GM13977 (cell line): ENCODE data around the gene FHIT.

Experiments
- DNase-seq: peaks from one replicate; pipeline ENCODE4 v3.0.0; 2012; ENCODE audit warnings: low spot score
- CTCF ChIP-seq: IDR thresholded peaks from 2 replicates; pipeline ENCODE4 v1.5.1; 2012; ENCODE audit warnings: mild to moderate bottlenecking, control low read depth; ENCODE audit not compliant: insufficient read depth; ENCODE audit errors: extremely low read depth, missing control alignments
- in situ Hi-C: fragments of 300-500 bp; cut with MboI; formaldehyde crosslinking; loops from one replicate; pipeline ENCODE4 v1.12.0; 2022; ENCODE audit warnings: low sequenced_read_pairs, low pct_unique_long_range_greater_than_20kb, mixed read lengths, inconsistent platforms; ENCODE audit not compliant: unreplicated experiment

FHIT gene

GRCh38 chr3:60973321-60973720, 277.9 kb downstream of the FHIT start:
- DNase-seq = no peak
- TF ChIP-seq CTCF = no peak
- in situ Hi-C loops = no loop called here

DNA sequence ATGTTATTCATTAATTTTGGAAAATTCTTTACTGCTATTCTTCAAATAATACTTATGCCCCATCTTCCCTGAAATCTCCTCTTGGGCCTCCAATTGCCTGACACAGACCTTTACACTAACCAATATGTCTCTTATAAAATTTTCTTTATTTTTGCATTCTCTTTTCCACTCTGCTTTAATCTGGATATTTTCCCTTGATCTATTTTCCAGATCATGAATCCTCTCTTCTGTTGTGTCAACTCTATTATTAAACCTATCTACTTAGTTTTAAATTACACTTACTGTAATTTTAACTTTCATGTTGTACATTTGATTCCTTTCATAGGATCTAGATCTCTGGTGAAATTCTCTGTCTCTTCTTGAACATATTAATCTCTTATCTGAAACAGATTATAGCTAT, 278.7 kb downstream of the FHIT start:
- in situ Hi-C loops = no loop called here
- TF ChIP-seq CTCF = no peak
- DNase-seq = no peak

DNA sequence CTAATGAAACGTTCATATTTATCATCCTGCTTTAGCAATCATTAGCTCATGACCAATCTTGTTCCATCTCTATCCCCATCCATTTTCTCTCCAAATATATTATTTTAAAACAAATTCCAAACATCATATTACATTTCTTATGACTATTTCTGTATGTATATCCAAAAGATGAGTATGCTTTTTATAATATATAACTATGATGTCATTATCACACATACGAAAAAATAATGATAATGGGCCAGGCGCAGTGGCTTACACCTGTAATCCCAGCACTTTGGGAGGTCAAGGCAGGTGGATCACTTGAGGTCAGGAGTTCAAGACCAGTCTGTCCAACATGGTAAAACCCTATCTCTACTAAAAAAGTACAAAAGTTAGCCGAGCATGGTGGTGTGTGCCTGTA, 280.4 kb downstream of the FHIT start:
- in situ Hi-C loops = no loop called here
- no peak for TF ChIP-seq CTCF
- DNase-seq = no peak

GRCh38 chr3:60967141-60967540, 284.1 kb downstream of the FHIT start:
- in situ Hi-C loops = no loop called here
- DNase-seq = no peak
- no peak for TF ChIP-seq CTCF

GRCh38 chr3:60957541-60957940, 293.7 kb downstream of the FHIT start:
- DNase-seq = no peak
- TF ChIP-seq CTCF = no peak
- in situ Hi-C loops = no loop called here

- no peak for TF ChIP-seq CTCF
- in situ Hi-C loops = no loop called here
- no peak for DNase-seq
These were observed 294.5 kb downstream of the FHIT start for GRCh38 chr3:60956729-60957128.

GRCh38 chr3:60955034-60955433, 296.2 kb downstream of the FHIT start:
- in situ Hi-C loops = no loop called here
- TF ChIP-seq CTCF = no peak
- DNase-seq = no peak
